Body of pancreas (tissue), 4 donors: ENCODE measurements around the gene KIR2DL1. TPM values are rescaled to one million over a fixed set of nuclear protein-coding genes. Genes with fewer than 3 reads are reported as not detected.
"Not testable (repeated sequence)": the region's sequence is repeated elsewhere in the genome, so short reads cannot be mapped to it uniquely, and the experiment has no call there.

Source experiments
- ATAC-seq: fragments of 150-250 bp; one replicate; pipeline ENCODE4 v1.9.1; 2016
- DNase-seq, 4 donors: peaks; one replicate each; pipeline ENCODE4 v3.0.0-alpha.2; 2019
- H3K27ac ChIP-seq, 4 donors: fragments of 200-600 bp; sonication (generic); 1 replicate in 3 of 4; 2 replicates in 1 of 4; pipeline versions ENCODE4 v1.5.1 to v1.6.1; 2016 to 2019; ENCODE audit warnings: mild to moderate bottlenecking in 1 of 4, mixed read lengths in 1 of 4, moderate library complexity in 1 of 4
- H3K27me3 ChIP-seq, 2 donors: fragments of 200-600 bp; sonication (generic); one replicate each; pipeline ENCODE4 v1.6.0; 2016; ENCODE audit warnings: mild to moderate bottlenecking in 1 of 2
- H3K36me3 ChIP-seq, 2 donors: fragments of 200-600 bp; sonication (generic); replicated peaks in 1 of 2; 2 replicates each; pipeline ENCODE4 v1.5.1; 2016; ENCODE audit warnings: low read depth in 2 of 2; ENCODE audit not compliant: insufficient read depth in 1 of 2
- H3K4me1 ChIP-seq: fragments of 200-600 bp; sonication (generic); one replicate; pipeline ENCODE4 v1.6.0; 2016
- H3K4me3 ChIP-seq, 2 donors: fragments of 200-600 bp; sonication (generic); 1 replicate in 1 of 2; 2 replicates in 1 of 2; pipeline ENCODE4 v1.5.1; 2016 to 2019
- H3K9me3 ChIP-seq, 3 donors: fragments of 200-600 bp; sonication (generic); 1 replicate in 2 of 3; 2 replicates in 1 of 3; pipeline ENCODE4 v1.5.1; 2016
- WGBS, 2 donors: methylation state at CpG; one replicate each; pipeline ENCODE4 v1.1.5; 2017; 5-methylcytosine and 5-hydroxymethylcytosine counted together
- intact Hi-C: fragments of 100-400 bp; cut with DNase I; formaldehyde crosslinking; loops from one replicate; pipeline ENCODE4 v1.15.1; 2023
- total RNA-seq, 2 donors: library from RNA; depleted of rRNA; stranded (reverse); fragments of >200 nt; gene quantifications; one replicate each; pipeline ENCODE4 v1.1.0, GENCODE V29; 2016

Gene KIR2DL1
- total RNA-seq, 2 donors from 2014 or later, result not detected

- not testable (repeated sequence) for H3K9me3 ChIP-seq, H3K36me3 ChIP-seq, H3K27me3 ChIP-seq, H3K27ac ChIP-seq, H3K4me1 ChIP-seq, DNase-seq, H3K4me3 ChIP-seq, ATAC-seq
- intact Hi-C loops, result loop anchor here (10.0 kb wide), 1 partner anchor 84 kb away; the partner anchor contains the start of gene KIR3DL2
- WGBS, 2 donors, result 54 to 71% methylated on average over 9 to 14 of the region's 15 CpGs
Observed at GRCh38 chr19:54771018-54771960, 1.7 kb downstream of the KIR2DL1 start.

DNA sequence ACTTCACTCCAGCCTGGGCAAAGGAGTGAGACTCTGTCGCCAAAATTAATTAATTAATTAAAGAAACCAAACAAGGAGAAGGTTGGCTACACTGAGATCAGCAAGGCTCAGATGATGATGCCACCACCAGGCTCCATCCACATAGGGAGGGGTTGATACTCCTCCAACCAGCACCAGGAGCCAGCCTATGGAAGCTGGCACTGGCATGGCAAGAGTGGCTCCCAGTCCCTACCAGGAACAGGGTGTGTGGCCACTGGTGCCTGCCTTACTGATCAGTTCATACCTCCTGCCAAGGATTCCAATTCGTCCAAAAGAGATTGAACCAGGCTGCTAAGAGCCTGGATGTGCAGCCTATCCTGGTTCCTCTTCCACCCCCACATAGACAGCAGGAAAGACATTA lies 3.1 kb downstream of the KIR2DL1 start:
- not testable (repeated sequence) for H3K4me1 ChIP-seq, H3K4me3 ChIP-seq, H3K27ac ChIP-seq, H3K9me3 ChIP-seq, ATAC-seq, H3K36me3 ChIP-seq, H3K27me3 ChIP-seq, DNase-seq
- 21 to 49% methylated on average over 2 of the region's 2 CpGs for WGBS, 2 donors
- intact Hi-C loops, result loop anchor here (10.0 kb wide), 1 partner anchor 82 kb away; the partner anchor contains the start of gene KIR3DL2

GRCh38 chr19:54775095-54775815 lies 5.7 kb downstream of the KIR2DL1 start:
- not testable (repeated sequence) for ATAC-seq, H3K9me3 ChIP-seq, H3K27me3 ChIP-seq, H3K4me1 ChIP-seq, H3K27ac ChIP-seq, H3K4me3 ChIP-seq, H3K36me3 ChIP-seq, DNase-seq
- 48 to 61% methylated on average over 12 of the region's 12 CpGs for WGBS, 2 donors
- intact Hi-C loops, result loop anchor here (10.0 kb wide), 1 partner anchor 80 kb away; the partner anchor contains the start of gene KIR3DL2

DNA sequence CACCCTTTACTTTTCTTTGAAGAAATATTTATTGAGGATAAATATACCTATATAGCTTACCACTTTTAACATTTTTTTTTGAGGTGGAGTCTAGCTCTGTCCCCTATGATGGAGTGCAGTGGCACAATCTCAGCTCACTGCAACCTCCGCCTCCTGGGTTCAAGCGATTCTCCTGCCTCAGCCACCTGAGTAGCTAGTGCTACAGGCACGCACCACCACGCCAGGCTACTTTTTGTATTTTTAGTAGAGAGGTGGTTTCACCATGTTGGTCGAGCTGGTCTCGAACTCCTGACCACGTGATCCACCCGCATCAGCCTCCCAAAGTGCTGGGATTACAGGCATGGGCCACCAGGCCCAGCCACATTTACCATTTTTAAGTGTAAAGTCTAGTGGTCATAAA lies 6.2 kb downstream of the KIR2DL1 start:
- DNase-seq, H3K36me3 ChIP-seq, H3K27me3 ChIP-seq, H3K4me3 ChIP-seq, H3K9me3 ChIP-seq, H3K27ac ChIP-seq, H3K4me1 ChIP-seq, ATAC-seq: not testable (repeated sequence)
- intact Hi-C loops, result loop anchor here (10.0 kb wide), 1 partner anchor 79 kb away; the partner anchor contains the start of gene KIR3DL2
- whole genome bisulfite sequencing, 2 donors, result 60 to 72% methylated on average over 8 of the region's 8 CpGs

DNA sequence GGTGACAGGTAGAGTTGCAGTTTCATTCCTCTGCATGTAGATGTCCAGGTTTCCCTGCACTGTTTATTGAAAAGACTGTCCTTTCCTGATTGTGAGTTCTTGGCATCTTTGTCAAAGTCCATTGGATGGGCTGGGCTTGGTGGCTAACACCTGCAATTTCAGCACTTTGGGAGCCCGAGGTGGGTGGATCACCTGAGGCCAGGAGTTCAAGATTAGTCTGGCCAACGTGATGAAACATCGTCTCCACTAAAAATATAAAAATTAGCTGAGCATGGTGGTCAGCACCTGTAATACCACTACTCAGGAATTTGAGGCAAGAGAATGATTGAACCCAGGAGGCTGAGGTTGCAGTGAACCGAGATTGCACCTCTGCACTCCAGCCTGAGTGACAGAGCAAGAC lies 8.3 kb downstream of the KIR2DL1 start:
- H3K27me3 ChIP-seq, H3K4me3 ChIP-seq, H3K36me3 ChIP-seq, ATAC-seq, H3K9me3 ChIP-seq, DNase-seq, H3K4me1 ChIP-seq, H3K27ac ChIP-seq: not testable (repeated sequence)
- intact Hi-C loops, result loop anchor here (10.0 kb wide), 1 partner anchor 77 kb away; the partner anchor contains the start of gene KIR3DL2
- whole genome bisulfite sequencing, 2 donors, result 26 to 42% methylated on average over 4 of the region's 4 CpGs

DNA sequence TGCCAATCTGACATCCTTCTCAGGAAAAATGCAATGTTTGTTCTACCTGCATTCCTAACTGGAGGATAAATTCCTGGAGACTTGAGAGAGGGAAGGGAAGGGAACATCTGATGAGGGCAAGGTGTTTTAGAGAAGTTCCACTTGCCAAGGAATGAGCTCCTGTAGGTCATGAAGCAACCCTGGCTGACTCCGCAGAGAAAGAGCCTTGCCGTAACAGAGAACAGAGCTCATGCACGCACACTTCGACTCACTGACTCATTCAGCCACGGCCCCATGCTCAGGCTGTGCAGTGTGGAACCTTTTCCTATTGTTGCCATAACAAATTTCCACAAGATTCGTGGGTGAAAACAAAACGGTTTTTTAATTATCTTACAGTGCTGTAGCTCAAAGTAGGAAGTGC lies 9.3 kb downstream of the KIR2DL1 start:
- not testable (repeated sequence) for H3K4me1 ChIP-seq, ATAC-seq, H3K27ac ChIP-seq, H3K4me3 ChIP-seq, H3K9me3 ChIP-seq, DNase-seq, H3K36me3 ChIP-seq, H3K27me3 ChIP-seq
- 53 to 56% methylated on average over 7 of the region's 7 CpGs for WGBS, 2 donors
- intact Hi-C loops, result loop anchor here (10.0 kb wide), 1 partner anchor 76 kb away; the partner anchor contains the start of gene KIR3DL2

GRCh38 chr19:54782916-54783315 lies 13.3 kb downstream of the KIR2DL1 start:
- H3K4me1 ChIP-seq, H3K36me3 ChIP-seq, DNase-seq, H3K9me3 ChIP-seq, ATAC-seq, H3K27ac ChIP-seq, H3K27me3 ChIP-seq, H3K4me3 ChIP-seq, intact Hi-C loops: not testable (repeated sequence)
- WGBS, 2 donors, result 64 to 67% methylated on average over 3 of the region's 4 CpGs

DNA sequence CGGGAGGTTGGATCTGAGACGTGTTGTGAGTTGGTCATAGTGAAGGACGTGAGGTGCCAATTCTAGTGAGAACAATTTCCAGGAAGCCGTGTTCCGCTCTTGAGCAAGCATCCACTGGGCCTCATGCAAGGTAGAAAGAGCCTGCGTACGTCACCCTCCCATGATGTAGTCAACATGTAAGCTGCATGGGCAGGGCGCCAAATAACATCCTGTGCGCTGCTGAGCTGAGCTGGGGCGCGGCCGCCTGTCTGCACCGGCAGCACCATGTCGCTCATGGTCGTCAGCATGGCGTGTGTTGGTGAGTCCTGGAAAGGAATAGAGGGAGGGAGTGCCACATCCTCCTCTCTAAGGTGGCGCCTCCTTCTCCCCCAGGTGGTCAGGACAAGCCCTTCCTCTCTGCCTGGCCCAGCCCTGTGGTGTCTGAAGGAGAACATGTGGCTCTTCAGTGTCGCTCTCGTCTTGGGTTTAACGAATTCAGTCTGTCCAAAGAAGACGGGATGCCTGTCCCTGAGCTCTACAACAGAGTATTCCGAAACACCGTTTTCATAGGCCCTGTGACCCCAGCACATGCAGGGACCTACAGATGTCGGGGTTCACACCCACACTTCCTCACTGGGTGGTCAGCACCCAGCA lies 16.6 kb downstream of the KIR2DL1 start:
- 69 to 73% methylated on average over 23 to 24 of the region's 24 CpGs for WGBS, 2 donors
- H3K4me3 ChIP-seq, intact Hi-C loops, ATAC-seq, H3K36me3 ChIP-seq, H3K9me3 ChIP-seq, H3K27ac ChIP-seq, DNase-seq, H3K27me3 ChIP-seq, H3K4me1 ChIP-seq: not testable (repeated sequence)

DNA sequence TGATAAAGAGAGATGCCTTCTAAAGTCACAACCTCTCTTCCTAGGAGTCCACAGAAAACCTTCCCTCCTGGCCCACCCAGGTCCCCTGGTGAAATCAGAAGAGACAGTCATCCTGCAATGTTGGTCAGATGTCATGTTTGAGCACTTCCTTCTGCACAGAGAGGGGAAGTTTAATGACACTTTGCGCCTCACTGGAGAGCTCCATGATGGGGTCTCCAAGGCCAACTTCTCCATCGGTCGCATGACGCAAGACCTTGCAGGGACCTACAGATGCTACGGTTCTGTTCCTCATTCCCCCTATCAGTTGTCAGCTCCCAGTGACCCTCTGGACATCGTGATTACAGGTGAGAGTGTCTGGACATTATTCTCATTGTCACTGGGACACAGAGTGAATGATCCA lies 18.6 kb downstream of the KIR2DL1 start:
- H3K27ac ChIP-seq, H3K36me3 ChIP-seq, DNase-seq, intact Hi-C loops, ATAC-seq, H3K9me3 ChIP-seq, H3K4me1 ChIP-seq, H3K4me3 ChIP-seq, H3K27me3 ChIP-seq: not testable (repeated sequence)
- WGBS, 2 donors, result 57 to 75% methylated on average over 6 of the region's 6 CpGs
